Right renal pelvis (tissue), 4 donors: ENCODE measurements around the gene KCNJ14. TPM values are rescaled to one million over a fixed set of nuclear protein-coding genes. Genes with fewer than 3 reads are reported as not detected.

ENCODE experiments used
- DNase-seq, 4 donors: peaks; one replicate each; pipeline ENCODE4 v3.0.0-alpha.2; 2013; ENCODE audit warnings: low read depth in 4 of 4, low spot score in 3 of 4, missing footprints in 1 of 4
- polyA plus RNA-seq, 4 donors: library from polyadenylated mRNA; unstranded; fragments of 120-200 nt; gene quantifications; one replicate each; pipeline ENCODE4 v1.2.1, GENCODE V29; 2013; ENCODE audit not compliant: insufficient read length in 4 of 4

The KCNJ14 gene
- polyA plus RNA-seq, 4 donors: 0.60 to 0.77 (median 0.68) TPM

GRCh38 chr19:48469934-48470680, 14.7 kb downstream of the KCNJ14 start:
- no peak for DNase-seq

- no peak for DNase-seq
Observed at GRCh38 chr19:48470856-48471255, 15.5 kb downstream of the KCNJ14 start.

GRCh38 chr19:48471836-48472235, 16.5 kb downstream of the KCNJ14 start:
- no peak for DNase-seq

- DNase-seq: no peak
Observed at GRCh38 chr19:48473161-48473966, 18.0 kb downstream of the KCNJ14 start.

- no peak for DNase-seq
Observed at GRCh38 chr19:48474084-48474592, 18.8 kb downstream of the KCNJ14 start.

GRCh38 chr19:48475369-48476068, 20.1 kb downstream of the KCNJ14 start:
- DNase-seq: no peak

GRCh38 chr19:48476176-48476575, 20.8 kb downstream of the KCNJ14 start:
- no peak for DNase-seq

GRCh38 chr19:48477067-48477685, 21.8 kb downstream of the KCNJ14 start:
- DNase-seq: no peak

GRCh38 chr19:48477698-48478338, 22.4 kb downstream of the KCNJ14 start:
- no peak for DNase-seq

GRCh38 chr19:48478339-48479256, 23.2 kb downstream of the KCNJ14 start:
- no peak for DNase-seq

GRCh38 chr19:48479686-48480085, 24.3 kb downstream of the KCNJ14 start:
- DNase-seq: no peak

- no peak for DNase-seq
Observed at GRCh38 chr19:48480183-48480557, 24.8 kb downstream of the KCNJ14 start.

- no peak for DNase-seq
Observed at GRCh38 chr19:48480558-48481500, 25.5 kb downstream of the KCNJ14 start.

- DNase-seq: no peak
Observed at GRCh38 chr19:48481846-48482639, 26.7 kb downstream of the KCNJ14 start.

GRCh38 chr19:48483301-48483700, 27.9 kb downstream of the KCNJ14 start:
- no peak for DNase-seq

GRCh38 chr19:48484247-48484893, 29.0 kb downstream of the KCNJ14 start:
- no peak for DNase-seq
